Panc1 (cell line): Measurements from ENCODE around the gene ANKRD23. TPM values are rescaled to one million over a fixed set of nuclear protein-coding genes. Genes with fewer than 3 reads are reported as not detected.

Experiments
- ATAC-seq: fragments of 200-7000 bp; cut with Tn5 transposase; 2 replicates; pipeline ENCODE4 v1.9.1; 2020; ENCODE audit warnings: mild to moderate bottlenecking, moderate library complexity
- BruUV-seq: library from RNA; stranded (reverse); fragments of 400-500 nt; replicated peaks from 2 replicates; lab custom pipeline; 2021; lab: Mats Ljungman, UMichigan
- CTCF ChIA-PET: fragments of 300-600 bp; sonication (Branson Sonifier 250); formaldehyde crosslinking; loops from one replicate; lab custom pipeline; 2022; ENCODE audit warnings: antibody characterized with exemption; lab: Charles Lee
- POLR2A ChIA-PET: fragments of 300-600 bp; sonication (Branson Sonifier 250); formaldehyde crosslinking; loops from one replicate; lab custom pipeline; 2022; ENCODE audit warnings: antibody characterized with exemption; lab: Charles Lee
- DNase-seq: peaks from one replicate; pipeline ENCODE4 v3.0.0-alpha.2; 2010; ENCODE audit warnings: low read depth, low spot score
- H3K27ac ChIP-seq: 2 replicates; pipeline ENCODE4 v1.5.1; 2011; ENCODE audit warnings: mild to moderate bottlenecking, low read length, inconsistent platforms
- H3K27me3 ChIP-seq: fragments of 200-500 bp; sonication (Bioruptor generic); 2 replicates; pipeline ENCODE4 v1.6.0; 2014; ENCODE audit warnings: low read length, inconsistent platforms; ENCODE audit not compliant: control insufficient read depth, insufficient read depth
- H3K36me3 ChIP-seq: fragments of 200-500 bp; sonication (Bioruptor generic); 2 replicates; pipeline ENCODE4 v1.5.1; 2014; ENCODE audit warnings: inconsistent platforms, mild to moderate bottlenecking, low read length, moderate library complexity; ENCODE audit not compliant: control insufficient read depth, insufficient read depth
- H3K4me1 ChIP-seq: 2 replicates; pipeline ENCODE4 v1.5.1; 2011; ENCODE audit warnings: inconsistent platforms, mild to moderate bottlenecking, low read length, moderate library complexity; ENCODE audit not compliant: control insufficient read depth, insufficient read depth
- H3K4me3 ChIP-seq, 2 experiments: 2 replicates each; pipeline ENCODE4 v1.5.1; 2011 to 2012; ENCODE audit warnings: low read depth in 2 of 2, low read length in 2 of 2, mild to moderate bottlenecking in 2 of 2, inconsistent platforms in 1 of 2, moderate library complexity in 1 of 2
- H3K9me3 ChIP-seq: fragments of 200-500 bp; sonication (Bioruptor generic); 2 replicates; pipeline ENCODE4 v1.5.1; 2014; ENCODE audit warnings: low read depth, mild to moderate bottlenecking, inconsistent platforms, low read length, moderate library complexity; ENCODE audit not compliant: control insufficient read depth, insufficient read depth
- POLR2AphosphoS5 ChIP-seq: IDR thresholded peaks from 2 replicates; pipeline ENCODE4 v1.6.1; 2012; ENCODE audit warnings: mild to moderate bottlenecking, low read depth, low read length, moderate library complexity
- SIN3A ChIP-seq: IDR thresholded peaks from 2 replicates; pipeline ENCODE4 v1.6.1; 2012; ENCODE audit warnings: low read depth, mild to moderate bottlenecking, low read length, moderate library complexity, borderline replicate concordance; ENCODE audit not compliant: insufficient read depth
- TCF7L2 ChIP-seq: IDR thresholded peaks from 2 replicates; pipeline ENCODE4 v1.6.1; 2011; ENCODE audit warnings: mild to moderate bottlenecking, low read depth, low read length, inconsistent platforms
- in situ Hi-C: cut with HindIII; loops from 2 replicates; pipeline ENCODE4 v1.10.0; 2016; ENCODE audit warnings: low sequenced_read_pairs, low pct_unique_long_range_greater_than_20kb
- intact Hi-C: fragments of 100-400 bp; cut with micrococcal nuclease; formaldehyde crosslinking; loops from one replicate; pipeline ENCODE4 v1.10.0; 2022; ENCODE audit not compliant: unreplicated experiment
- total RNA-seq: library from RNA; stranded (reverse); gene quantifications from one replicate; pipeline ENCODE4 v1.2.1, GENCODE V29; 2021; ENCODE audit not compliant: unreplicated experiment
- TF ChIP-seq, protein P1 (sequence below), 2 experiments: IDR thresholded peaks; 2 replicates each; pipeline ENCODE4 v1.6.1; 2011 to 2012; ENCODE audit warnings: low read depth in 2 of 2, control low read depth in 1 of 2, low read length in 1 of 2, mild to moderate bottlenecking in 1 of 2, moderate library complexity in 1 of 2; ENCODE audit not compliant: insufficient read depth in 1 of 2
- TF ChIP-seq, protein P2 (sequence below): fragments of 450-650 bp; IDR thresholded peaks from 2 replicates; pipeline ENCODE4 v1.5.1; 2017; ENCODE audit warnings: mild to moderate bottlenecking

Gene ANKRD23
- total RNA-seq, 1 experiment from 2014 or later = 3.2 TPM

DNA sequence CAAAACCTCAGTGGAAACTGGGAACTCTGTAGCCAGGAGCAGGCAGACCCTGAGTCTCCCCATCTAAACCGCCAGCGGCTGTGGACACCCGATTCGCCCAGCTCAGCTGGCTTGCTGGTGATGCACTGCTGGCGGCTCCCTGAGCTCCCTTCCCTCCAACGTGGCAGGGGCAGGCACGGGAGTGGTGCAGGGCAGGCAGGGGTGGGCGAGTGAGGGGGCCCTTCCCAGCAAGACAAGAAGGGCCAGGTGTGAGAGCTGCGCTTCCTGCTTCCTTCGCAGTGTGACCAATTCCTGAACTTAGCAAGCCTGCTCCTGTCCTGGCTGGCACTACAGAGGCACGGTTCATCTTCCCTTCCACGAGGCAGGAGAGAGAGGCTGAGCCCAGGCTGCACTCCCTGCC lies 38.4 kb upstream of the ANKRD23 start:
- DNase-seq (no peak), ATAC-seq (no peak)
- no peaks in the 10 kb centered on the region for H3K9me3 ChIP-seq
- in situ Hi-C loops (no loop called here), intact Hi-C loops (no loop called here)
- H3K4me1 ChIP-seq = no peaks in the 10 kb centered on the region
- no peak for TF ChIP-seq TCF7L2
- no TSS peak for BruUV-seq
- POLR2A ChIA-PET = no interaction called here
- no peak overlapping the region for H3K4me3 ChIP-seq
- H3K27ac ChIP-seq = no peak overlapping the region
- no peaks in the 10 kb centered on the region for H3K27me3 ChIP-seq
- no peaks in the 10 kb centered on the region for H3K36me3 ChIP-seq
- CTCF ChIA-PET = no interaction called here

DNA sequence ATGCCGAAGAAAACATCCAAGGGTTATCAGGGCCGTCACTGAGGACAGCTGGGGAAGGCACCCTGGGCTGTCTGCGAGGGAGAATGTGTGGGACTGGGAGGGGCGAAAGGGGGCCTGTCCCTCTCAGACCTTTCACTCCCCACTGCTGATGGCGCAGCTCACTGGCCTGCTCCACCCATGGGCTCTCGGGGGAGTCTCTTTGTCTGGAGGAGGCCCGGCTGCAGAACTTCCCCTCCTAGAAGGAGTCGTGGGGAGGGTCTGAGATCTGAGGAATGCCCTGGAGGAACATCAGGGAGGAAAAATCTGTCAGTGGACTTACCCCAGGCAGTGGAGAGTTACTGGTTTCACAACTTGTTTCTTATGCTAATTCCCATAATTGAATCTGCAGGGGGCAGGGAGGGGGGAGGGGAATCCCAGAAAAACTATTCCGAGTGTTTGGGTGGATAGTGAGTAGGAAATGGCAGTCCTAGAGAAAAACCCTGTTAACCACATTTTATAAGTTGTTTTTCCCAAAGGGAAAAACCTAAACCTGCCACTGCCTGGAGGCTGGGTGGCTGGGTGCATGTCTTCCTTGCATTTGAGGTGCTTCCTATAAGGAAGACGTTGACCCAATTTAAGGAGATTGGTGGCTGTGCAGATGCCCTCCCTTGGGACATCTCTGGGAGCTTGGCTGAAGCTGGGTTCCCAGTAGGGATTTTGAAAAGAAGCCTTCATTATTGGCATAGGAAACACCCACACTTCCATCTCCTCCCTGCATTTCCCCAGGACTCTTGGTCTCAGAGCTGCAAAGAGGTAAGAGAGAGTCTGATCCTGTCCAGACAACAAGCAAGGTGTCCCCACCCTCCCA lies 37.8 kb upstream of the ANKRD23 start:
- intact Hi-C loops = no loop called here
- DNase-seq (no peak), ATAC-seq (no peak)
- no peaks in the 10 kb centered on the region for H3K9me3 ChIP-seq
- CTCF ChIA-PET = no interaction called here
- BruUV-seq = no TSS peak
- POLR2A ChIA-PET = interaction anchor here (0.6 kb wide), 1 partner anchor 24 kb away, joined by 29 read pairs; the partner anchor contains the start of gene ANKRD39
- H3K4me1 ChIP-seq = no peaks in the 10 kb centered on the region
- in situ Hi-C loops = no loop called here
- TF ChIP-seq SIN3A = no peak
- no peak overlapping the region for H3K27ac ChIP-seq
- H3K36me3 ChIP-seq = no peaks in the 10 kb centered on the region
- H3K4me3 ChIP-seq = no peak overlapping the region
- H3K27me3 ChIP-seq = no peaks in the 10 kb centered on the region

DNA sequence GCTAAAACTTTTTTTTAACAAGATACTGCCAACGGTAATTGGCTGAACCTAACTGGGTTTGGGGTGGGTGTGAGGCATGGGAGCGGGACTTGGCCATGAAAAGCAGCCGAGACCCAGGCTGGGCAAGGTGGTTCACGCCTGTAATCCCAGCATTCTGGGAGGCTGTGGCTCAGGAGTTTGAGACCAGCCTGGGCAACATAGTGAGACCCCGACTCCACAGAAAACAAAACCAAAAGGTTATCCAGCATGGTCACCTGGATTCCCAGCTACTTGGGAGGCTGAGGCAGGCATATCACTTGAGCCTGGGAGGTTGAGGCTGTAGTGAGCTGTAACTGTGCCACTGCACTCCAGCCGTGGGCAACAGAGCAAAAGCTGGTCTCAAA lies 37.1 kb upstream of the ANKRD23 start:
- no peak overlapping the region for H3K27ac ChIP-seq
- ChIA-PET POLR2A (interaction anchor here (0.6 kb wide), 1 partner anchor 23 kb away, joined by 29 read pairs; the partner anchor contains the start of gene ANKRD39), CTCF (no interaction called here)
- H3K4me1 ChIP-seq = no peaks in the 10 kb centered on the region
- DNase-seq (no peak), ATAC-seq (no peak)
- TF ChIP-seq SIN3A = no peak
- TF ChIP-seq, protein P1, sequence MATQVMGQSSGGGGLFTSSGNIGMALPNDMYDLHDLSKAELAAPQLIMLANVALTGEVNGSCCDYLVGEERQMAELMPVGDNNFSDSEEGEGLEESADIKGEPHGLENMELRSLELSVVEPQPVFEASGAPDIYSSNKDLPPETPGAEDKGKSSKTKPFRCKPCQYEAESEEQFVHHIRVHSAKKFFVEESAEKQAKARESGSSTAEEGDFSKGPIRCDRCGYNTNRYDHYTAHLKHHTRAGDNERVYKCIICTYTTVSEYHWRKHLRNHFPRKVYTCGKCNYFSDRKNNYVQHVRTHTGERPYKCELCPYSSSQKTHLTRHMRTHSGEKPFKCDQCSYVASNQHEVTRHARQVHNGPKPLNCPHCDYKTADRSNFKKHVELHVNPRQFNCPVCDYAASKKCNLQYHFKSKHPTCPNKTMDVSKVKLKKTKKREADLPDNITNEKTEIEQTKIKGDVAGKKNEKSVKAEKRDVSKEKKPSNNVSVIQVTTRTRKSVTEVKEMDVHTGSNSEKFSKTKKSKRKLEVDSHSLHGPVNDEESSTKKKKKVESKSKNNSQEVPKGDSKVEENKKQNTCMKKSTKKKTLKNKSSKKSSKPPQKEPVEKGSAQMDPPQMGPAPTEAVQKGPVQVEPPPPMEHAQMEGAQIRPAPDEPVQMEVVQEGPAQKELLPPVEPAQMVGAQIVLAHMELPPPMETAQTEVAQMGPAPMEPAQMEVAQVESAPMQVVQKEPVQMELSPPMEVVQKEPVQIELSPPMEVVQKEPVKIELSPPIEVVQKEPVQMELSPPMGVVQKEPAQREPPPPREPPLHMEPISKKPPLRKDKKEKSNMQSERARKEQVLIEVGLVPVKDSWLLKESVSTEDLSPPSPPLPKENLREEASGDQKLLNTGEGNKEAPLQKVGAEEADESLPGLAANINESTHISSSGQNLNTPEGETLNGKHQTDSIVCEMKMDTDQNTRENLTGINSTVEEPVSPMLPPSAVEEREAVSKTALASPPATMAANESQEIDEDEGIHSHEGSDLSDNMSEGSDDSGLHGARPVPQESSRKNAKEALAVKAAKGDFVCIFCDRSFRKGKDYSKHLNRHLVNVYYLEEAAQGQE (IDR thresholded peaks at IDR 0.05; ENCODE audit: insufficient read depth in 1 of 2, low read depth in 2 of 2, low read length in 1 of 2) = no peak
- no peak for TF ChIP-seq TCF7L2
- TF ChIP-seq, protein P2, sequence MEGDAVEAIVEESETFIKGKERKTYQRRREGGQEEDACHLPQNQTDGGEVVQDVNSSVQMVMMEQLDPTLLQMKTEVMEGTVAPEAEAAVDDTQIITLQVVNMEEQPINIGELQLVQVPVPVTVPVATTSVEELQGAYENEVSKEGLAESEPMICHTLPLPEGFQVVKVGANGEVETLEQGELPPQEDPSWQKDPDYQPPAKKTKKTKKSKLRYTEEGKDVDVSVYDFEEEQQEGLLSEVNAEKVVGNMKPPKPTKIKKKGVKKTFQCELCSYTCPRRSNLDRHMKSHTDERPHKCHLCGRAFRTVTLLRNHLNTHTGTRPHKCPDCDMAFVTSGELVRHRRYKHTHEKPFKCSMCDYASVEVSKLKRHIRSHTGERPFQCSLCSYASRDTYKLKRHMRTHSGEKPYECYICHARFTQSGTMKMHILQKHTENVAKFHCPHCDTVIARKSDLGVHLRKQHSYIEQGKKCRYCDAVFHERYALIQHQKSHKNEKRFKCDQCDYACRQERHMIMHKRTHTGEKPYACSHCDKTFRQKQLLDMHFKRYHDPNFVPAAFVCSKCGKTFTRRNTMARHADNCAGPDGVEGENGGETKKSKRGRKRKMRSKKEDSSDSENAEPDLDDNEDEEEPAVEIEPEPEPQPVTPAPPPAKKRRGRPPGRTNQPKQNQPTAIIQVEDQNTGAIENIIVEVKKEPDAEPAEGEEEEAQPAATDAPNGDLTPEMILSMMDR = no peak
- no peak for TF ChIP-seq POLR2AphosphoS5
- intact Hi-C loops = no loop called here
- BruUV-seq = no TSS peak
- no peaks in the 10 kb centered on the region for H3K9me3 ChIP-seq
- no peaks in the 10 kb centered on the region for H3K36me3 ChIP-seq
- no peaks in the 10 kb centered on the region for H3K27me3 ChIP-seq
- no peak overlapping the region for H3K4me3 ChIP-seq
- in situ Hi-C loops = no loop called here
